Occipital lobe (tissue), 2 donors: Measurements from ENCODE around the gene ARAP1. TPM values are rescaled to one million over a fixed set of nuclear protein-coding genes. Genes with fewer than 3 reads are reported as not detected.

Experiments used
- DNase-seq: peaks from one replicate; lab custom pipeline; 2025; lab: John Stamatoyannopoulos, UW
- total RNA-seq: library from RNA; depleted of rRNA; stranded (reverse); fragments of >200 nt; gene quantifications from one replicate; pipeline ENCODE4 v1.2.3, GENCODE V29; 2014

ARAP1 gene
- total RNA-seq, 1 donor from 2014 or later, result 19.3 TPM

- DNase-seq, result no peak
Observed at GRCh38 chr11:72763823-72764222, 11.6 kb upstream of the ARAP1 start.

GRCh38 chr11:72762641-72763304, 10.6 kb upstream of the ARAP1 start:
- no peak for DNase-seq

- DNase-seq, result no peak
Observed at GRCh38 chr11:72760539-72761405, 8.6 kb upstream of the ARAP1 start.

GRCh38 chr11:72759468-72759985, 7.3 kb upstream of the ARAP1 start:
- DNase-seq, result no peak

GRCh38 chr11:72758690-72759389, 6.6 kb upstream of the ARAP1 start:
- DNase-seq, result no peak

- DNase-seq, result no peak
Observed at GRCh38 chr11:72758304-72758689, 6.1 kb upstream of the ARAP1 start.

- no peak for DNase-seq
Observed at GRCh38 chr11:72755713-72756285, 3.6 kb upstream of the ARAP1 start.

GRCh38 chr11:72754544-72755155, 2.4 kb upstream of the ARAP1 start:
- DNase-seq, result no peak

- no peak for DNase-seq
Observed at GRCh38 chr11:72754149-72754543, 1.9 kb upstream of the ARAP1 start.

GRCh38 chr11:72753341-72754148, 1.3 kb upstream of the ARAP1 start:
- no peak for DNase-seq

GRCh38 chr11:72751116-72752087, 806 bp downstream of the ARAP1 start:
- no peak for DNase-seq

GRCh38 chr11:72750556-72751115, 1.6 kb downstream of the ARAP1 start:
- no peak for DNase-seq

GRCh38 chr11:72750086-72750485, 2.1 kb downstream of the ARAP1 start:
- DNase-seq, result peak; percentile 56

- no peak for DNase-seq
Observed at GRCh38 chr11:72747289-72747855, 4.8 kb downstream of the ARAP1 start.

GRCh38 chr11:72746821-72747220, 5.4 kb downstream of the ARAP1 start:
- DNase-seq, result no peak

- DNase-seq, result no peak
Observed at GRCh38 chr11:72745925-72746550, 6.2 kb downstream of the ARAP1 start.

GRCh38 chr11:72745511-72745910, 6.7 kb downstream of the ARAP1 start:
- no peak for DNase-seq

- DNase-seq, result no peak
Observed at GRCh38 chr11:72744474-72744873, 7.7 kb downstream of the ARAP1 start.
